GM21447 (cell line): ENCODE measurements around the gene INTS14.
"Not testable (repeated sequence)": the region's sequence is repeated elsewhere in the genome, so short reads cannot be mapped to it uniquely, and the experiment has no call there.

Experiments
- ATAC-seq: cut with Tn5 transposase; IDR thresholded peaks from one replicate; pipeline ENCODE4 v1.9.1; 2021; ENCODE audit not compliant: unreplicated experiment

INTS14 gene

DNA sequence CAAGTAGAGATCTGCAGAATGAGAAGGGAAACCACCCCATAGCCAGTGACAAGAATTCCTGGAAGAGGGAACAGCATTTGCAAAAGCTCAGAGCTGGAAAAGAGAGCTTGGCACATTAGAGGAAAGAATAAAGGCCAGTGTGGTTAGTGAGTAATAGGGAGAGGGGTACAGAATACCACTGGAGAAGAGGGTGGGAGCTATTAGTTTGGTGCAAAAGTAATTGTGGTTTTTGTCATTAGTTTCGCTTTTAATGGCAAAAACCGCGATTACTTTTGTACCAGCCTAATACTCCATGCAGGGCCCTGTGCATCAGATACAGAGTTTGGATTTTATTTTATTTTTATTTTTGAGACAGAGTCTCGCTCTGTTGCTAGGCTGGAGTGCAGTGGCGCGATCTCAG is 20.6 kb upstream of the INTS14 start:
- ATAC-seq: peak; percentile 55

DNA sequence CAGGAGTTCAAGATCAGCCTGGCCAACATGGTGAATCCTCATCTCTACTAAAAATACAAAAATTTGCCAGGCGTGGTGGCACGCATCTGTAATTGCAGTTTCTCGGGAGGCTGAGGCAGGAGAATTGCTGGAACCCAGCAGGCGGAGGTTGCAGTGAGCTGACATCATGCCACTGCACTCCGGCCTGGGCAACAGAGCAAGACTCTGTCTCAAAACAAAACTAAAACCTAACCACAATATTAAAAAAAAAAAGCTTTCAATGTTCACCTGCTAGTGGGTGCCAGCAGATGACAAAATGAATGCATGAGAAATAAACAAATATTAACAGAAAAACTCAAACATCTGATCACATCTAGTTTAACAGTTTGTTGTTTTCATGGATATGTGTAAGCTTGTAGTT is 19.8 kb upstream of the INTS14 start:
- no peak for ATAC-seq

DNA sequence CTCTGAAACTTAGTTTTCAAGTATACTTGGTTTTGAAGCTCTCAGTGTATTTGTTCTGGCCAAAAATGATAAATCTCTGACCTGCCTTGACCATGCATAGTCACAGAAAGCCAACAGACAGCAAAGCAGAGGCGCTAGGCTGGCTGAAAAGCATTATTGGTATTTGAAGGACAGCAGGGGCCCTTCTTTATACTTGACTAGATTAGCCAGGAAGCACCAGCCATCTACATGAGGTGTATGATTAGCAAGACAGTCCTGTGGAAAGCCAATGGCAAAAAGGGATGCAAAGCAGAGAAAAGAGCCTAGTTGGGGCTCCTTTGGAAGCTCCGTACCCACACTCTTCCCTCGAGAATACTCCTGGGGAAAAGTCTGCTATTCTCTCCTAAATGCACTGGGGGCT is 18.6 kb upstream of the INTS14 start:
- no peak for ATAC-seq

DNA sequence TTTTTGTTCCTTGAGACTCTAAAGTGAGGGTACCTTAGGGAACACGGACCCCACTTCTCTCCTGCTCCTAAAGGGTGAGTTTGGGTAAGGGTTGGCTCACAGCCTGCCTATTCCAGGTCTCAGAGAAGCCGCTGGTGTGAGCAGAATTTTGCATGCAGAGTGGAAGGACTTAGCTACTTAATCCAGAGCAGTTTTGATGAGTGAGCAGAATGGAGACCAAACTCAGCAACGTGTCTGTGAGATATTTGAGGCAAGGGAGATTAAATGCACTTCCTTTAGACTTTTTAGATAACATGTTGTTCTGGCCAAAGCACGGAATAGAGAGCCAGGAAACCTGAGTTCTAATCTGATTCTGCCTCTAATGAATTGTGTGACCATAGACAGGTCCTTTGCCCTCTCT is 15.9 kb upstream of the INTS14 start:
- ATAC-seq: no peak

DNA sequence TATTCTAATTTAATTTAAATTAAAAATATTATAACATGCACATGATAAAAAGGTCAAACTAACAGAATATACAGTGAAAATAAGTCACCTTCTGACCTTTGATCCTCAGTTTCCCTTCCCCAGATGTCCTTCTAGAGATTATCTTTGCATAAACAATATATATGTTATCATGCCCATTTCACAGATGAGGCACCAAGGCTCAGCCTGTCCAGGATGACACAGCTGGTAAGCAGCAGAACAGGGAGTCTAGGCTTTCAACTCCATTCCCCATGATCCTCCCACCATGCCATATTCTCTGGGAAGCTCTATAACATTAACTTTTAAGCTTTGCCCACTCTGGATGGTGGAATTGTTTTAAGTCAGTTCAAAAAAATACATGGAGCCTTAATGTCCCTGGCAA is 12.2 kb upstream of the INTS14 start:
- no peak for ATAC-seq

DNA sequence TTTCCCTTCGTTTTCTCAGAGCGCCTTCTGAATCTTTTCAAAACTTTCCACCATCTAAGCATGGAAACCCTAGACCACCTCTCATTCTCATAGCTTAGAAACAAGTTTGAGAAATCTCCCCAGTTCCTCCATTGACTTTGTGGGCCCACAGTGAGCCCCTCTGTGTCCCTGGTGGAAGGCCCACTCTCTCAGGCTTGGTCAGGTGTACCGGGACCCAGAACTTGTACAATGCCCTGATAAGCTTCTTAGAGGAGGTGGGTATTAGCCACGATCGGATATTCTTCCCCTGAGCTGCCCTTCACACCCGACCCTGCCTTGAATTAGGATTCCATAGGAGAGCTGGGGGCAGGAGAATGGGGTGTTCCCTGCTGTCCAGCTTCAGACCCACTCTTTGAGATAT is 10.7 kb upstream of the INTS14 start, which contains the start of gene SLC24A1:
Gene SLC24A1 (plus strand): TSS at position 301 of the 400 bp plus-strand sequence. CDS start 2,143 bp downstream, outside the sequence.
- no peak for ATAC-seq

DNA sequence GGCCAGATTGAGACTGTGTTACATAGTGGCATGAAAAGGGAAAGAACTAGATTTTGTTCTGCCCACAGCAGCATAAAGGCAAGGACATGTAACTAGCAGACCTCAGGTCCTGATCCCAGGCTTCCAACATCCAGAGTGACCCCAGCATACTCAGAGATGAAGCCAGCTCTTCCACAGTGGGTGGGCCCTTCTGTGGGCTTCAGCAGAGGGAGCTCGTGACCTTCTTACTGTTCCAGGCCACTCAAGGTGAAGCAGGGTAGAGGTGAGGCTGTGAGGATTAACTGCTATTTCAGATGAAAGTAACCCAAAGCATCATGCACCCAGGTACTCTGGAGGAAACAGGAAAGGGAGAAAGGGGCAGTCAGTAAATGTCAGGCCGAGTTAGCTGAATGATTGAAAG is 9.9 kb upstream of the INTS14 start:
- no peak for ATAC-seq

DNA sequence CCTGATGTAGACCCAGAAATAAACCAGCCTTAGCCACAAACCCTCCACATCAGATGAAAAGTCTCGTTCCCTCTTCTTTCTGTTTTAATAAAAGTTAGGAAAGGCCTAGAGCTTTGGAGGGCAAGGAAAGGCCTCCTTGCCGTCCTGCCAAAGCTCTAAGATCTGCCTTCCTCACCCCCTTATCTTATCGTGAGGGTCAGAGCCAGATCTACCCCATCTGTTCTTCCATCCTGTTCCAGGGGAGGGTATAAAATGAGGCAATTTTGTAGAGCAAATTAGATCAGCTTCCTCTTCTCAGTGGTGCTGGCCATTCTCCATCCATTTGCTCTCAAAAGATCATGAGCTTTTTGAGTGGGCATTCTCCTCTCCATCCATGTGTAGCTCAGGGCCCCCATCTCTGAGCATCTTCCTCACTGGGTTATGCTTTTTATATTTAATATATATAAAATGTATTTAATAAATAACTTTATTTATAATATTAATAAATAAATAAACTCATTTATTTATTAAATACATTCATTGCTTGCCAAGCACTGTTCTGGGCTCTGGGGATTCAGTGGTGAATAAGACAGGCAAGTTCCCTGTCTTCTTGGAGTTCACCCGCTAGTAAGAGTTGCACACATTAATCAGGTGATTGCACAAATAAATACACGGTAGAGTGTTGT is 8.8 kb upstream of the INTS14 start:
- ATAC-seq: no peak

DNA sequence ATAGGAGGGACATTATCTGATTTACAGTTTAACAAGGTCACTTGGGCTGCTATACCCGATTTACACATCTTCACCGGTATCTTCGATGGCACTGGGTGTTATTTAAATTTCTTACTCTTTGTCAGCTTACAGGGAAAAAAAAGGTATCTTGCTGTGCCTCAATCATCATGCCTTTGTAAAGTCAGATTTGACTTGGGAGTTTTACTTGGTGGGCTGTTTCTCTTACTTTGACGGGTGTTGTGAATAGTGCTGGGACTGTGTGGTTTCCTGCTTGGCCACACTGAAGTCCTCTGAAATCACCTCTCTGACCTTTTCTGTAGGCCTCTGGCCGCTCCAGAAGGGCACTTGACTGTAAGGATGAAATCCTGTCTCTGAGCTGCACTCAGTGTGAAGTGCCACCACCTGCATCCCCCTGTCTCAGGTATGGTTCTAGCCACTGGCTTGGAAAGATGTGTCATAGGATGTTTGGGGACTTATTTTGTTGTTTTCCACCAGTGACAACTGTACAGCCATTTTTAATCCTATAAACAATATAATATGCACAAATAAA is 7.7 kb upstream of the INTS14 start:
- ATAC-seq: no peak

DNA sequence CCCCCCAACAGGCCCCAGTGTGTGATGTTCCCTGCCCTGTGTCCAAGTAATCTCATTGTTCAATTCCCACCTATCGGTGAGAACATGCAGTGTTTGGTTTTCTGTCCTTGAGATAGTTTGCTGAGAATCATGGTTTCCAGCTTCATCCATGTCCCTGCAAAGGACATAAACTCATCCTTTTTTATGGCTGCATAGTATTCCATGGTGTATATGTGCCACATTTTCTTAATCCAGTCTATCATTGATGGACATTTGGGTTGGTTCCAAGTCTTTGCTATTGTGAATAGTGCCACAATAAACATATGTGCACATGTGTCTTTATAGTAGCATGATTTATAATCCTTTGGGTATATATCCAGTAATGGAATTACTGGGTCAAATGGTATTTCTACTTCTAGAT is 5.0 kb upstream of the INTS14 start:
- not testable (repeated sequence) for ATAC-seq

DNA sequence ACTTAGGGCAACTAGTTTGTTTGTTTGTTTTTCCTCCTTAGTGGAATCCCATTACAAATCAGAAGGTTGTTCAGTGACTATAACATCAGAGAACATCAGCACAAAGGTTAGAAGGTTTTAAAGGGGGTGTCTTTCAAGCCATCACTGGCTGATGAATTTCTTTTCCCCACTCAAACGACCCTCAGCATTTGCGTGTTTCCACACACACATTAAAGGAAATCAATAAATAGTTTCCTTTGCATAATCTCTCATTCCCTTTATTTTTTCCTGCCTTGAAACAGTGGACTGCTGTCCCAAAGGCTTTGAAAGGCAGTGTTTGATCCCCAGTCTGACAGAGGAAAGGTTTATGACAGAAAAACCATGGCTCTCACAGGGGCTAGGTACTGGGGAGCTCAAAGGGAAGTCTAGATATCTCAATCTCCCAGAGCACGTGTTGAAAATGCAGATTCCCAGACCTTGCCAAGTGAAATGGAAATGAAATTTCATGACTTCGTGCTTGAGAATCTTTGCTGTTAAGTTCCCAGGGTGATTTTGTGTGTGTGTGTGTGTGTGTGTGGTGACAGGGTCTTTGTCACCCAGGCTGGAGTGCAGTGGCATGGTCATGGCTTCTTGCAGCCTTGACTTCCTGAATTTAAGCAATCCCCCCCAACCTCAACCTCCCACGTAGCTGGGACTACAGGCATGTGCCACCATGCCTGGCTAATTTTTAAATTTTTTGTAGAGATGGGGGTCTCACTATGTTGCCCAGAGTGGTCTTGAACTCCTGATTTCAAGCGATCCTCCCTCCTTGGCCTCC is 2.2 kb upstream of the INTS14 start:
- no peak for ATAC-seq

DNA sequence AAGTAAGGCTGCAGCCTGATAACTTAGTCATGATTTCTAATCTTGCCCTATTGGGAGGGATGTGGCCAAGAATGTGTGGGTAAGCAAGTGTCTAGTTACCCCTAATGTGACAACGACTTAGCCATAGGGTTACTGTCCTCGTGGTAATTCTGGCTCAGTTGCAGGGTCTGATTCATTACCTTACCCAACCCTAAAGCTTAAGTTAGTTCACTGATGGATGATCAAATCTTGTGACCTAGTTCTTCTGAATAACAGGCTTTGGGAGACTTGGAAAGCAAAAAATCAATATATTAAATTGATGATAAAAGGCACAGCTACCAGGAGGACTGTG is 1.6 kb upstream of the INTS14 start:
- ATAC-seq: no peak

DNA sequence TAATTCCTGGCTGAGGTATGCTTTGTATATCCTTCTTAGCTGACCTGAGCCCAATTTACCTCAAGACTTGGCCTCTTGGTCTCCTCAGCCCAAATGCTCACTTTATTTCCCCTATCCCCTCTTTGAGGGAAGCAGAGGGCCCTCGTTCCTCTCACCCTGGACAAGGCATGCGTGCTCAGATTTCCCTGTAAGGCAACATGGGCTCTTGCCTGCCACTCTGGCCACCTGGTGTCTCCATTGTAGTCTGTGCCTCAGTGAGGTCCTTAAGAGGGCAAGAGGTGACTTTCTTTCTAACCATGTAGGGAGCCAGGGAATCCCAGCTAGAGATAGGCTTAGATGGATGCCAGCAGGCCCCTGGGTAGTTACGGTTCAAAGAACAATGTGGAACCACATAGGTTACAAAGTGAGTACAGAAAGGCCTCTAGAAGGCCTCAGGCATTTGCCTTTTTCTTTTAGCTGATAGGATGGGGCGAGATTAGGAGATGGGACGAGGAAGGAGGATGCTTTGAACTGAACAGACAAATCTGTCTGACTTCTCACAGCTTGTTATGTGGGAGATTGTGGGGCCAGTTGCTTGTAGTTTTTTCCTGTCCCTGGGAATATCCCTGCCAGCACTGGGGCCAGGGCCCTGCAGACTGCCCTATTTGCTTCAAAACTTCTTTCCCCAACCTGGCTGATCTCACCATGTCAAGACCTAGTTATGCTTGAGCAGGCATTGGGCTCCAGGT is 1.1 kb upstream of the INTS14 start:
- ATAC-seq: no peak

DNA sequence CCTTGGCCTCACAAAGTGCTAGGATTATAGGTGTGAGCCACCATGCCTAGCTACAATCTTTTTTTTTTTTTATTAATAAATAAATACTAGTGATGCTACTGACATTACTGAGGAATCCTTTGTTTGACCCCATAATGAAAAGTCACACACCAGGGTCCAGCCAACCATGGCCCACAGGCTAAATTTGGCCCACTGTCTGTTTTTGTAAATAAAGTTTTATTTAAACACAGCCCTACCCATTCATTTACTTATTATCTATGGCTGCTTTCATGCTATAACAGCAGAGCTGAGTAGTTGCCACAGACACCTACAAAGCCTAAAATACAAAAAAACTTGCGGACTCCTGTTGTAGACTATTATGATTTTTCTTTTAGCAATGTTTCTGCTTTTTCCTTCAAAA is 7.4 kb downstream of the INTS14 start:
- ATAC-seq: no peak

DNA sequence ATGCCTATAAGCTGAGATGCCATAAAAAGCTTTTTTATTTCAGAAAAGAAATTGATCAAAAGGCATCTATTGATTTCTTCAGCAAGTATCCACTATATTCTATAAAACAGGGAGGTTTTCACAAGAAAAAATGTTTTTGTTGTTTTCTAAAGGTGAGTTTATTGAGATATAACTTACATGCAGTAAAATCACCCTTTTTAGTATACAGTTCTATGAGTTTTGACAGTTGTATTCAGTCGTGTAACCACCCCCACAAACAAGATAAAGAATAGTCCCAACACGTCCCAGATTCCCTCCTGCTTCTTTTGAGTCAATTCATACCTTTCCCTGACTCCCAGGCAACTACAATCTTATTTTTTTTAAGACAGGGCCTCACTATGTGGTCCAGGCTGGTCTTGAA is 7.8 kb downstream of the INTS14 start:
- no peak for ATAC-seq

DNA sequence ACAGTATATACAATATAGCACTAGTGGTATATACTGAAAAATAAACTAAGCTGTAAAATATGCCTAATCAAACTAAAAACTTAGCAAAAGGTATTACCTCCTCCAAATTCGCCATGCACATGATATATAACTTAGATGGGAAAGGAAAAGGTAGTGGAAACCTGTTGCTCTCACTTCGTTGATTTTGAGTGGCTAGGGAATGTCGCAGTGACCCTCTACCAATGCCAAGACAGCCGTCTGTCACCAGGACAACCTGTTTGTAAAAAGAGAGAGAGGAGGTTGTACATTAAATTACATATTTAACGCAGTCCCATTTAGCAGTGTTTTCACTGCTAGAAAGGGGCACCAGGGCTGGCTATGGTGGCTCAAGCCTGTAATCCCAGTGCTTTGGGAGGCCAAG is 11.3 kb downstream of the INTS14 start:
- ATAC-seq: no peak

DNA sequence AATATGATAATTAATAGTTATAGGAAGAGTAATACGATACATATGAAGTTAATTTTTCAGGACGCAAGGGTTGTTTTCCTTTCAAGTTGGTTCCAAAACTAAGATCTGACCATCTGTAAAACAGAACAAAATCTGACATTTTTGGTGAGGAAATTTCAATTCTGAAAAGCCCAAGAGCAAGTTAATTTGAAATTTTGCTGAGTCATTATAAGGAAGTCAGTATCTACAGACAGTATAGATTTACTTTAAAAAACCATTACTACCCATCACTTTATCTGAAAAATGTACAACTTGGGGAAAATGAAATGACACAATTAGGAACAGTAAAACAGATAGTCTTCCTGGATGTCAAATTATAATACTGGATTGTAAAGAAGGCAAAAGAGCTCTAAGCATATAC is 12.5 kb downstream of the INTS14 start:
- no peak for ATAC-seq

DNA sequence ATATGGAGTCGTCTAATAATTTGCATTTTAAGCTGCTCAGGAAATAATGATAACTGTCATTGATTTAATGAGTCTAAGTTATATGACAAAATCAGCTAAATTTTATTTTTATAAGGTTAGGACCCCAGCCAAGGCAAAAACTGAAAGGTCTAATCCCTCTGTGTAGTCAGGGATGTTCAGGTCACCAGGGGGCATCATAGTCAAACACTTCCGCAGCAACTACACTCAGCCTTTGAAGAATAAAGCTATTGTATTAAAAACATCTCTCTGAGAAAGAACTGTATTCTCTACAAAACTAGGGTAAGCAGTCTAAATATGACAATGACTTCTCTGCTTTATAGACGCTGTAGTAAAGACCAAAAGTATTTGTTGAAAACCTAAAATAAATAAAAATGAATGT is 15.0 kb downstream of the INTS14 start:
- ATAC-seq: no peak

DNA sequence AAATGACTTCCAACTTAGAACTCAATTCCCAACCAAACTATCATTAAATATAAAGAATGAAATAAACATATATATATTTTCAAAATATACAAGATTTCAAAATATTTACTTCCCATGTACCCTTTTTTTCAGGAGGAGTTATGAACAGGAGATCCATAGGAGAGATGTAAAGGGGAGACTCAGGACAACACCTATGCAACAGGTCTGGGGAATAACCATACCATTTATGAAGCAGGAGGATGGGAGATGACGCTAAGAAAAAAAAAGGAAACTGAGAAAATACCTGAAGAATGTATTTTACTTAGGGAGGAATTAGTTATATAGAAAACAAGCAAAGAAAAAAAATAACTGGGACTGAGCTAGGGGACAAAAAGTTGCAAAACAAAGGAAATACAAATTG is 23.8 kb downstream of the INTS14 start:
- ATAC-seq: no peak

DNA sequence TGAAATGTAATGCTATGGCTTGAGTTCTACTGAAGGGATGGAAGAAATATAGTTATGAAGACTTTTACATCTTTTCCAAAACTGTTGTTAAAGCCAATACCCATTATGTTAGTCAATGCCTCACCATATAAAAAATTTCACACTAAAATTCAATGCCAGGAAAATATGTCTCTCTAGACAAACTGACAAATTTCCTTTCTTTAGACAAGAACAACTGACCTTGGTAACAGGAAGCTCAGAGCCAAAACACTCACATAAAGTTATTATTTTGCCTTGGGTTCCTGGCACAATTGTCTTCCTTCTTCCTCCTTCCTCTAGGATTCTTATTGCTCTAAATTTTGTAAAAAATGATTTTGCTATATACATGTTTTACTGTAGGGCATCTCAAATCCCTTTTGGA is 26.7 kb downstream of the INTS14 start:
- no peak for ATAC-seq

DNA sequence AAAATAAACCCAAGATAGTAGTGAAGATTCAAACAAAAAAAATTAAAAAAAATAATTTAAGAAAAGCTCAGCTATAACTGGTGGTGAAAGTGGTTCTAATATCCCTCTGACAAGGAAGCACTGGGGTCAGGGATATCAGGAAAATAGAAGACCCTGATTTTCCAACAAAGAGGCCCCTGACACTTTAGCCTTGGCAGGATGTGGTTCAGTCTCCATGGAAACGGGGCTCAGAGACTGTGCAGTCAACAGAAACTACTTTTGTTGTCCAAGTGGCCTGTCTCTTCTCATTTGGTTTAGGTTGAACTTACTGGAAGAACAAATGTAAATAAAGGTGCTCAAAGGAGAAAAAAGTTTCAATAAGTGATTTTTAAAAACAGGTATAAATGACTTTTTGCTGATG is 27.2 kb downstream of the INTS14 start:
- ATAC-seq: peak; percentile 60

DNA sequence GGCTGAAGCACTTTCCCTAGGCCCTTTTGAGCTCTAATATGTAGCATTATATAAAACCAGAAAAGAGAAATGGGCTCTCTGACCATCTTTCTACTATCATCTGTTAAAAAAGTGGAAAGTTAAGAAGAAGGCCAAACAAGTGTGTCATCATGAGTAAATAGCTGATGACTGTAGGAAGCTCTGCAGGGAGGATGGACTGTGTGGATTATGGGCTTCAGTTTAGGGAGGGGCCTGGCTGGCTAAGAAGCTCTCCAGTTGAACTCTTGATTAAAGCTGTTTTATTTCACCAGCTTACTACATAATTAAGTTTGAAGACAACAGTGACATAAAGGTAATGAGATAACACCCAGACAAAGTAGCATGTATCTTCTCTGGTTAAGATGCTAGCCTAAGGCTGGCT is 30.6 kb downstream of the INTS14 start:
- no peak for ATAC-seq
